IMR-90 (cell line): ENCODE results near the gene ITGB1.

Source experiments
- CTCF ChIP-seq: conservative IDR thresholded peaks from 2 replicates; pipeline ENCODE4 v1.5.1; 2012; ENCODE audit warnings: mild to moderate bottlenecking, low read depth, low read length, improper control_type of control experiment
- ELK1 ChIP-seq: fragments of 150-350 bp; IDR thresholded peaks from 2 replicates; pipeline ENCODE4 v1.6.1; 2016; ENCODE audit warnings: low read depth, mild to moderate bottlenecking, low read length, moderate library complexity, borderline replicate concordance
- POLR2A ChIP-seq: IDR thresholded peaks from 2 replicates; pipeline ENCODE4 v1.6.1; 2012; ENCODE audit warnings: mild to moderate bottlenecking, low read depth, low read length
- RAD21 ChIP-seq: IDR thresholded peaks from 2 replicates; pipeline ENCODE4 v1.6.1; 2012; ENCODE audit warnings: low read length, improper control_type of control experiment
- USF2 ChIP-seq: fragments of 150-350 bp; IDR thresholded peaks from 2 replicates; pipeline ENCODE4 v1.6.1; 2017; ENCODE audit warnings: mild to moderate bottlenecking, antibody characterized with exemption, low read length, low read depth

GRCh38 chr10:32948451-32948850 is 9.6 kb downstream of the ITGB1 start:
- no peak for TF ChIP-seq CTCF
- no peak for TF ChIP-seq POLR2A
- TF ChIP-seq RAD21 = no peak
- TF ChIP-seq ELK1 = no peak
- TF ChIP-seq USF2 = no peak
